ENCODE results near the gene ANKFN1.

ANKFN1 gene

DNA sequence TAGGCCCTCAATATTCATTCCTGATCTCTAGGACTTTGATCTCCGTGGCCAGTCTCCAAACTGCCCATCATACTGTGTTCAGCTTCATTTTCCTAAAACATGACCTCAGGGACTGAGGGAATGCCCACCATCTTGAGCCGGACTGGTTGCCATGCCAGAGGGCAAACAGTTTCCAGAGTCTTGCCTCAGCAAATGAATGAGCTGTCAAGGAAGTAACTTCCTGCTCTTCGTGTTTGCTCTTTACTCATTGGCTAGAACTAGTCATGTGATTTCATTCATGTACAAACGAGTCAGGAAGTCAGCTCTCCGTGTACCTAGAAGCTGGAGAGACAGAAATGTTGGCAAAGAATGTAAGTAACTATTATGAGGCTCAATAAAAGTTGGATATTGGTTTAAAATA is 50.2 kb downstream of the ANKFN1 start:
- TF ChIP-seq, protein P1, sequence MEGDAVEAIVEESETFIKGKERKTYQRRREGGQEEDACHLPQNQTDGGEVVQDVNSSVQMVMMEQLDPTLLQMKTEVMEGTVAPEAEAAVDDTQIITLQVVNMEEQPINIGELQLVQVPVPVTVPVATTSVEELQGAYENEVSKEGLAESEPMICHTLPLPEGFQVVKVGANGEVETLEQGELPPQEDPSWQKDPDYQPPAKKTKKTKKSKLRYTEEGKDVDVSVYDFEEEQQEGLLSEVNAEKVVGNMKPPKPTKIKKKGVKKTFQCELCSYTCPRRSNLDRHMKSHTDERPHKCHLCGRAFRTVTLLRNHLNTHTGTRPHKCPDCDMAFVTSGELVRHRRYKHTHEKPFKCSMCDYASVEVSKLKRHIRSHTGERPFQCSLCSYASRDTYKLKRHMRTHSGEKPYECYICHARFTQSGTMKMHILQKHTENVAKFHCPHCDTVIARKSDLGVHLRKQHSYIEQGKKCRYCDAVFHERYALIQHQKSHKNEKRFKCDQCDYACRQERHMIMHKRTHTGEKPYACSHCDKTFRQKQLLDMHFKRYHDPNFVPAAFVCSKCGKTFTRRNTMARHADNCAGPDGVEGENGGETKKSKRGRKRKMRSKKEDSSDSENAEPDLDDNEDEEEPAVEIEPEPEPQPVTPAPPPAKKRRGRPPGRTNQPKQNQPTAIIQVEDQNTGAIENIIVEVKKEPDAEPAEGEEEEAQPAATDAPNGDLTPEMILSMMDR (IDR thresholded peaks at IDR 0.05; ENCODE audit: low read depth, low read length), result no peak

DNA sequence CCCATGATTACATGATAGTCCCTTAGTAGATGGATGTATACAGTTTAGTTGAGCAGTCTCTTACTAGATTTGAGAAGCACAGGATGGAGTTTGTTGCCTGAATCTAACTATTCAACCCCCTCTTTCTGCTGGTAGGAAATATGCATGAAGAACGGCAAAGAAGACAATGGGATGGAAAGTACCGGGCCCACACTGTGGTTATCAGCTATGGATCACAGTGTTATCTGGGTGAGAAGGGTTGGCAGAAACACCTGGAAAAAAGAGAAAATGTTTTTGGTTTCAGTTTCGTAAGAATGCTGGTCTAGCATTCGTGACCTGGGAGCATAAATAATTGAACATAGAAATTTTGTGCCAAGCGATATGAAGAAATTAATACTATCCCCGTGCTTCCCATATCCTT is 53.1 kb downstream of the ANKFN1 start:
- TF ChIP-seq, protein P1 (IDR thresholded peaks at IDR 0.05; ENCODE audit: low read depth, low read length), result no peak
- no peak for DNase-seq (ENCODE audit: low read depth in 2 of 2)

More for the DNA sequence above, 50.2 kb downstream of the ANKFN1 start:
- DNase-seq (ENCODE audit: low read depth in 2 of 2), result peak in 1 of 2 donors; percentile 22
- H3K4me3 ChIP-seq (replicated peaks in 1 of 2; ENCODE audit: low read depth in 2 of 2, low read length in 2 of 2), result no peak overlapping the region

DNA sequence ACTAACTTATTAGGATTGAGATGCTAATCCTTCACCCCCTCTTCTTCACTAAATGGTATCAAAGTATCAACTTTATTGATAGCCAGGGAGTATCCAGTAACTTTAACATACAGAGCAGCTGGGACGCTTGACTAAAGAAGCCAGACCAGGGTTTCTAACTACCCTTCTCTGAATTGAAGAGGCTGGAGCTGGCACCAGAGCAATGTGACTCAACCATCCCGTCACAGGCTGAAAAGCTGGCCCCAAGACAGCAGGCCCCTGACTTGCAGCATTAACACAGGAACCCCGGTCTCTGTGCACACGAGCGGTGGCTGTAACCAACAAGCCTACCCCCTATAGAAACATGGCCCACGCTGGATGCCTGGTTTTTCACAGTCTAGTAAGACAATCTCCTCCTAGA is 59.8 kb downstream of the ANKFN1 start:
- TF ChIP-seq, protein P1 (IDR thresholded peaks at IDR 0.05; ENCODE audit: low read depth, low read length), result no peak
- H3K4me3 ChIP-seq (replicated peaks in 1 of 2; ENCODE audit: low read depth in 2 of 2, low read length in 2 of 2), result no peak overlapping the region
- no peak for DNase-seq (ENCODE audit: low read depth in 2 of 2)

More for the DNA sequence above, 53.1 kb downstream of the ANKFN1 start:
- H3K4me3 ChIP-seq (replicated peaks in 1 of 2; ENCODE audit: low read depth in 2 of 2, low read length in 2 of 2), result no peak overlapping the region

DNA sequence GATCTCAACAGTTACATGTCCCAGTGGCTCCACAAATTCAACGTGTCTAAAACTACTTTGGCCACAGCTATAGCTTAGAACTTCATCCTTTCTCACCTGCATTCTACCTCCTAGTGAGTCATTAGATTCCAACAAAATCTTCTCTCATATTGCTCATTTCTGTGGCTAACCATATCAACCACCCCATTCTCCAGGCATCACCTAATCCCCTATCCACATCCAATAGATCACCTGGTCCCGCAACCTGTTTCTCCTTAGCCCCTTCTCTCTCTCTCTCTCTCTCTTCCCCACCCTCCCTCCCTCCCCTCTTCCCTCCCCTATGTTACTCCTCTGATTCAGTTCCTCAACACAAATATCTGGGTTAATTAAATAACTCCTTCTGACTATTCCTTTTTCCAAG is 64.6 kb downstream of the ANKFN1 start:
- no peak for DNase-seq (ENCODE audit: low read depth in 2 of 2)
- TF ChIP-seq, protein P1 (IDR thresholded peaks at IDR 0.05; ENCODE audit: low read depth, low read length), result no peak
- H3K4me3 ChIP-seq (replicated peaks in 1 of 2; ENCODE audit: low read depth in 2 of 2, low read length in 2 of 2), result no peak overlapping the region

DNA sequence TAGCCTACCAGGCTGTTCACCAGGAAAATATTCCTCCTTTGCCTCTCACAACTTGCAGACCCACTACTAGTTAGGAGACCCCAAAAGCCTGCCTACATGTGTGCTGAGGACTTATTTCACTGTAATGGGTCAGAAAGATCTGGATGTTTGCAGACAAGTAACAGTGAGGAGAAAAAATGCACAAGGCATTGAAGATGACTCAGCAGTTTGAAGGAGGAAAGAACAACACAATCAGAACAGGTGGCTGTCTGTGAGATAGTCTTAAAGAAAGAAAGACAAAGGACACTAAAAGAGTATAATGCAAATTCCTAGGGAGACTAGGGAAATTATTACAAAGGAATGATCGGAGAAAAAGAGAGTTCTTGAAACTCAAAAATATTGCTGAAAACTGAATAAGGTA is 69.0 kb downstream of the ANKFN1 start:
- TF ChIP-seq, protein P1 (IDR thresholded peaks at IDR 0.05; ENCODE audit: low read depth, low read length), result no peak
- no peak for DNase-seq (ENCODE audit: low read depth in 2 of 2)
- no peak overlapping the region for H3K4me3 ChIP-seq (replicated peaks in 1 of 2; ENCODE audit: low read depth in 2 of 2, low read length in 2 of 2)

DNA sequence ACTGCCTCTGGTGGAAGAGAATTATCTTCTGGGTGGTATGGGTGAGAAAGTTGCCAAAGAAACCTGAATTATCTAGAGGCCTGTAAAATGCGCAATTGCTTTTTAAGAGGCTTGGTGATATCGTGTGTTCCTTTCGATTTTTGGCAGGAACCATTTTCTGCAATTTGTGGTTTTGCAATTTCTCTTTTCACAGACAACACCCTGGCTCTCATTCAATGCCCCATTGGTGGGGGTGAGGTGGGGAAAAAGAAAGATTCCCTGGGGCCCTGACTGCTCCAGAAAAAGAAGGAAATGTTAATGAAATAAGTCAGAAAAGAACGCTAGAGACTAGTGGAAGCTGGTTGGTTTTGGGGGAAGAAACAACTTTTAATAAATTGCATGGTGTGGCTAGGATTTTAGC is 77.4 kb downstream of the ANKFN1 start:
- no peak overlapping the region for H3K4me3 ChIP-seq (replicated peaks in 1 of 2; ENCODE audit: low read depth in 2 of 2, low read length in 2 of 2)
- DNase-seq (ENCODE audit: low read depth in 2 of 2), result peak; percentile 7 to 20
- TF ChIP-seq, protein P1 (IDR thresholded peaks at IDR 0.05; ENCODE audit: low read depth, low read length), result no peak

DNA sequence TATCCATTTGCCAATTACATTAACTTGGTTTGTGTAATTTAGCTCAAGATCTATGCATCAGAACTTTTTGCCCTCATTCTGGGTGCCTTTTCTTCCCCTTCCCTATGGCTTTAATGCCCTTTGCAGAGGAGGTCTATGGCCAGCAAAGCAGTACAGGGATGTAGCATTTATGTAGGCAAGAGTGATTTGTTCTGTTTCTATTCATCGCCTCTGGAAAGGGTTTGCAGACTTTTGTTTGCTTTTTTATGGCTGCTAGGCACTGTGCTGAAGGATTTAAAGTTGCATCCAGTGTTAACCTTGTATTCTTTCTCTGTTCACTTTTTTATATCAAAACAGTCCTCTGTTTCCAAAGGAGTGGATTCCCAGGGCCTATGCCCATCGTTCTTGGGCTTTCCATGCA is 78.0 kb downstream of the ANKFN1 start:
- no peak for DNase-seq (ENCODE audit: low read depth in 2 of 2)
- TF ChIP-seq, protein P1 (IDR thresholded peaks at IDR 0.05; ENCODE audit: low read depth, low read length), result no peak
- no peak overlapping the region for H3K4me3 ChIP-seq (replicated peaks in 1 of 2; ENCODE audit: low read depth in 2 of 2, low read length in 2 of 2)
